Mesothelial cell of epicardium (in vitro differentiated cells): ENCODE results near the gene RGS1. TPM values are rescaled to one million over a fixed set of nuclear protein-coding genes. Genes with fewer than 3 reads are reported as not detected.

ENCODE experiments used
- DNase-seq, 2 experiments: peaks; one replicate each; pipeline ENCODE4 v3.0.0; 2021; ENCODE audit warnings: low spot score in 2 of 2; ENCODE audit not compliant: unreplicated experiment in 2 of 2
- H3K27ac Mint-ChIP-seq: 2 replicates; pipeline ENCODE4 v1.8.0; 2021; ENCODE audit warnings: mixed read lengths
- H3K27me3 Mint-ChIP-seq: 2 replicates; pipeline ENCODE4 v1.8.0; 2021; ENCODE audit warnings: low read depth, mixed read lengths
- H3K36me3 Mint-ChIP-seq: 2 replicates; pipeline ENCODE4 v1.8.0; 2021; ENCODE audit warnings: mixed read lengths
- H3K4me1 Mint-ChIP-seq: 2 replicates; pipeline ENCODE4 v1.8.0; 2021; ENCODE audit warnings: mixed read lengths
- H3K4me3 Mint-ChIP-seq: 2 replicates; pipeline ENCODE4 v1.8.0; 2021; ENCODE audit warnings: mild to moderate bottlenecking, moderate library complexity, mixed read lengths
- H3K9me3 Mint-ChIP-seq: 2 replicates; pipeline ENCODE4 v1.8.0; 2021; ENCODE audit warnings: mixed read lengths
- total RNA-seq: library from RNA; stranded (reverse); gene quantifications from 3 replicates; pipeline ENCODE4 v1.2.1, GENCODE V29; 2021
- TF ChIP-seq, protein P1 (sequence below): fragments of 200-600 bp; sonication (generic); IDR thresholded peaks from one replicate; pipeline ENCODE4 v1.5.0; 2021; ENCODE audit warnings: antibody characterized with exemption; ENCODE audit not compliant: unreplicated experiment

RGS1 gene
- total RNA-seq, 1 donor from 2014 or later, result 0.40 TPM

DNA sequence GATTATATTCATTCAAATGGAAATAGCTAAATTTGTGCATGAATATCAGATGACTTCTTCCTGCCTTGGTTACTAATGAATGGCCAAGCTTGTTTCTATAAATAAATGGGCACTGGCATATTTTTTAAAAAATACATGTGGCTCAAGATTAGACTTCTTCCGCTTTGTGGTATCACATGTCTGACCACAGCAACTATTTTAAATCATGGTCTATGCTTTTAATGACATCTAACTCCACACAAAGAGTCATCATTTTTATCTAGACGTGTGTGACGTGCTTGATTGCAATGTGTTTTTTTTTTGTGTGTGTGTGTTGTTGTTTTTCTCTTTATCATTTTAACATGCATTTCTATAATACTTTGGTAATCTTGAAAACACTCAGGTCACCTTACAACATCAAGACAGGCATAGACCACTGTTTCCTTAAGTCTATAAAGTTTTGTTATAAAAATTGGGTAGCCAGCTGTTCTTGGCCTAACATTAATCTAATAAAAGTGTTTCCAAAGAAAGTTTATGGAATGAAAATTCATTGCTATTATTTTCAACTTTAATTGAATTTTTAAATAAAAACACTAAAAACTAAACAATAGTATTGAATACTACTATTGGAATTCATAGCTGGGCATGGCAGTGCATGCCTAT lies 29.5 kb downstream of the RGS1 start:
- Mint-ChIP-seq H3K27me3 (no peaks in the 10 kb centered on the region), H3K4me3 (no peak overlapping the region), H3K9me3 (no peaks in the 10 kb centered on the region), H3K27ac (no peak overlapping the region), H3K4me1 (peaks cover 3% of the 10 kb centered on the region), H3K36me3 (no peaks in the 10 kb centered on the region)
- DNase-seq, result no peak
- TF ChIP-seq, protein P1, sequence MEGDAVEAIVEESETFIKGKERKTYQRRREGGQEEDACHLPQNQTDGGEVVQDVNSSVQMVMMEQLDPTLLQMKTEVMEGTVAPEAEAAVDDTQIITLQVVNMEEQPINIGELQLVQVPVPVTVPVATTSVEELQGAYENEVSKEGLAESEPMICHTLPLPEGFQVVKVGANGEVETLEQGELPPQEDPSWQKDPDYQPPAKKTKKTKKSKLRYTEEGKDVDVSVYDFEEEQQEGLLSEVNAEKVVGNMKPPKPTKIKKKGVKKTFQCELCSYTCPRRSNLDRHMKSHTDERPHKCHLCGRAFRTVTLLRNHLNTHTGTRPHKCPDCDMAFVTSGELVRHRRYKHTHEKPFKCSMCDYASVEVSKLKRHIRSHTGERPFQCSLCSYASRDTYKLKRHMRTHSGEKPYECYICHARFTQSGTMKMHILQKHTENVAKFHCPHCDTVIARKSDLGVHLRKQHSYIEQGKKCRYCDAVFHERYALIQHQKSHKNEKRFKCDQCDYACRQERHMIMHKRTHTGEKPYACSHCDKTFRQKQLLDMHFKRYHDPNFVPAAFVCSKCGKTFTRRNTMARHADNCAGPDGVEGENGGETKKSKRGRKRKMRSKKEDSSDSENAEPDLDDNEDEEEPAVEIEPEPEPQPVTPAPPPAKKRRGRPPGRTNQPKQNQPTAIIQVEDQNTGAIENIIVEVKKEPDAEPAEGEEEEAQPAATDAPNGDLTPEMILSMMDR, result no peak

DNA sequence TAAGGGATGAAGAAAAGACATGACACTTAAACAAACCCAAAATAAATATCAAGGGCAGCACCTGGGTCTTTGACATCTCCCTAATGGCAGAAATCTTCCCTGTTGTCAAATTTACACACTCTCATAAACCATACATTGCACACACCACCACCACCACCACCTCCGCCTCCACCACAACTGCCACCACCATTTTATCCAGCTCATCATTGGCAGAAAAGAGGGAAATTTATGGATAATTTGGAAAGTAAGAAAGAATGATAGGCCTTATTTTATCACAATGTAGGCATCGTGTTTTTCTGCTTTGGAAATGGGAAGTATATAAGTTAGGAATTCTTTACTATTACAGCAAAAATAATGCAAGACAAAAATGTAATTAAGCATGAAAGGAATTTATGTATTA lies 33.1 kb downstream of the RGS1 start:
- Mint-ChIP-seq H3K27ac (no peak overlapping the region), H3K27me3 (no peaks in the 10 kb centered on the region), H3K4me1 (peaks cover 3% of the 10 kb centered on the region), H3K9me3 (no peaks in the 10 kb centered on the region), H3K4me3 (no peak overlapping the region), H3K36me3 (no peaks in the 10 kb centered on the region)
- TF ChIP-seq, protein P1, result no peak
- no peak for DNase-seq

DNA sequence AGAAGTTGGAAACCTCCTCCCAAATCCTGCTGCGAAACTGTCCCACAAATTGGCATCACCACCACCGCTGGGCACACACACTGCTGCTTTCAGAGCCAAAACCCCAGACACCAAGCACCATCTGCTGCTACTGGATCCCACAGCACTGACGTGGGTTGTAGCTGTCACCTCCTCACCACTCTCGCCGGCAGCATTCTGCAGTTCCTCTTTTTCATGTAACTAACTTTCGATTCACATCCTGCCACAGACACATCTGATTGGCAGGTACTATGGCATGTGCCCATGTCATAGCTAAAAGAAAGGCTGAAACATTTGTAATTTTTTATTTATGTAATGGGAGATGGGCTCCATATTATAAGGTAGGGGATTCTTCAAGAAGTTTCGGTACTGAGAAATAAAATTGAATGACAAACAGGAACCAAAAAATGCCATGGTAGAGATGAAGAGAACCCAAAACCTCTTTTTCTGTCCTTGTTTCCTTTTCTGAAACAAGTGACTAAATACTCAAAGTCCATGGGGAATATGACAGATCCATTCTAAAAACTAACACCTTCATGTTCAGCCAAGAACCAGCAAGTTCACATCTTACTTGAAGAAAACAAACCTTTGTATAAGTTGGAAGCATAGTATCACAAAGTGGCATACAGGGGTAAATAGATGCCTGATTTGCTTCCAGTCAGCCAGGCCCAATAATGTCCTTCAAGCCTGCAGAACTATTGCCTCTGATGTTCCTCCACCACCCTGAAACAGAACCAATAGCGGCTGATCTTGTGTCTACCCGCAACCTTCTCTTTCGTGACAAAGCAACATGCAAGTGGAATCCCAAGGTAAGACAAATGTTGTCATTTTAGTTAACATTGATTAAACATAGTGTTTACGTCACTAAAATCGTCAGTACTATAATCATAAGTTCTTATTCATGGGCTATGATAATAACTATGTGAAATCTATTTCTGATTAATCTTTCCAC lies 33.8 kb downstream of the RGS1 start:
- Mint-ChIP-seq H3K9me3 (no peaks in the 10 kb centered on the region), H3K36me3 (no peaks in the 10 kb centered on the region), H3K27me3 (no peaks in the 10 kb centered on the region), H3K27ac (no peak overlapping the region), H3K4me1 (peaks cover 3% of the 10 kb centered on the region), H3K4me3 (no peak overlapping the region)
- TF ChIP-seq, protein P1, result no peak
- DNase-seq, result no peak

DNA sequence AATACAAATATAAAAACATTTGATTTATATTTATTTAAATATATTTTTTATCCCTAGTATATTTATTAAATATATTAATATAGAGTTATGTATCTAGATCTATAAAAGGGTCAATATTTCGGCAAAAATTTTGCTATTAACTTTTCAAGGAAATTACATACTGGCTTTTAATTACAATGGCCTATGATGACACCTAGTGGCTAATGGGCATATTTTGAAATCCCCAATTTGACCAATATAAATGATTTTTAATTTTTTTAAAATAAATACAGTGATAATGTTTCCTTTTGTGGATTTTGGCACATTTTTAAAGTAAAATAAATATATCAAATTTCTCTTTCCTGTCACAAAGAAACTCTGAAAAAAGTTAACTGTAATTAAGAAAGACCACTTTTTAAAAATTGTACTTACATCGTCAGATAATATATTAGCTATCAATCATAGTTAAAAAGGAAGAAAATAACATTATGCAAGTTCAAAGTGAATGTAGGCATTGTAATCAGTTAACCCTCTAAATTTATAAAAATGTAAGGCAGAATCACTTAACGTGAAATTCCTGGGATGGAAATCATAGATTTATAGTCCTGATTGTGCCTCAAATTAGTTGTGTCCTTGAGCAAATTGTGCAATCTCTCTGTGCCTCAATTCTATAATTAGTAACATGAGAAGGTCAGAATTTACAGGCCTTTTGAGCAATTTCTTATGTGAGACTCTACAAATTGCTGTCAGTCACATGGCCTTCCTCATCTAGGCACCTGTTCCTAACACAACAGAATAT lies 34.7 kb downstream of the RGS1 start:
- TF ChIP-seq, protein P1, result peak; percentile 76
- Mint-ChIP-seq H3K27me3 (no peaks in the 10 kb centered on the region), H3K4me3 (no peak overlapping the region), H3K27ac (no peak overlapping the region), H3K4me1 (peaks cover 3% of the 10 kb centered on the region), H3K36me3 (no peaks in the 10 kb centered on the region), H3K9me3 (no peaks in the 10 kb centered on the region)
- no peak for DNase-seq

DNA sequence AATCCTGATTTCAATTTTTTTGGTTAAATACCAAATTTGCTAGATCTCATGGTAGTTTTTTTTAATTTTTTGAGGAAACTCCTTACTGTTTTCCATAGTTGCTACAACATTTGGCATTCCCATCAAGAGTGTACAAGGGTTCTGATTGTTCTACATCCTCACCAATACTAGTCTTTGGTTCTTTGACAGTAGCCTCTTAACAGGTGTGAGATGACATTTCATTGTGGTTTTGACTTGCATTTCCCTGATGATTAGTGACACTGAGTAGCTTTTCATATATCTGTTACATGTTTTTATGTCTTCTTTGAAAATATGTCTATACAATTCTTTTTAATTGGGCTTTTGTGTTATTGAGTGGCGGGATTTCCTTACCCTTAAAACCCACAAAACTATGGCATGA lies 39.5 kb downstream of the RGS1 start:
- no peaks in the 10 kb centered on the region for H3K4me1 Mint-ChIP-seq
- no peaks in the 10 kb centered on the region for H3K9me3 Mint-ChIP-seq

More for the DNA sequence above, 39.5 kb downstream of the RGS1 start:
- DNase-seq, result no peak
- TF ChIP-seq, protein P1, result no peak
- Mint-ChIP-seq H3K27ac (no peak overlapping the region), H3K27me3 (no peaks in the 10 kb centered on the region), H3K4me3 (no peak overlapping the region), H3K36me3 (no peaks in the 10 kb centered on the region)
